DOHH2 (cell line): ENCODE results near the gene IPO8.

Experiments used
- CTCF ChIP-seq: fragments of 200-600 bp; sonication (generic); IDR thresholded peaks from one replicate; pipeline ENCODE4 v1.5.1; 2014; ENCODE audit warnings: antibody characterized with exemption, mild to moderate bottlenecking, low read depth, low read length; ENCODE audit not compliant: poor library complexity, severe bottlenecking
- EZH2phosphoT487 ChIP-seq: fragments of 200-600 bp; sonication (generic); IDR thresholded peaks from 2 replicates; pipeline ENCODE4 v1.6.1; 2017; ENCODE audit warnings: borderline replicate concordance, mild to moderate bottlenecking, antibody characterized with exemption, low read length, moderate library complexity, mixed read lengths

GRCh38 chr12:30582943-30583342 lies 112.7 kb downstream of the IPO8 start:
- TF ChIP-seq CTCF (no peak), EZH2phosphoT487 (no peak)
